Measurements from ENCODE around the gene EFHD2.
"Not testable (repeated sequence)": the region's sequence is repeated elsewhere in the genome, so short reads cannot be mapped to it uniquely, and the experiment has no call there.

DNA sequence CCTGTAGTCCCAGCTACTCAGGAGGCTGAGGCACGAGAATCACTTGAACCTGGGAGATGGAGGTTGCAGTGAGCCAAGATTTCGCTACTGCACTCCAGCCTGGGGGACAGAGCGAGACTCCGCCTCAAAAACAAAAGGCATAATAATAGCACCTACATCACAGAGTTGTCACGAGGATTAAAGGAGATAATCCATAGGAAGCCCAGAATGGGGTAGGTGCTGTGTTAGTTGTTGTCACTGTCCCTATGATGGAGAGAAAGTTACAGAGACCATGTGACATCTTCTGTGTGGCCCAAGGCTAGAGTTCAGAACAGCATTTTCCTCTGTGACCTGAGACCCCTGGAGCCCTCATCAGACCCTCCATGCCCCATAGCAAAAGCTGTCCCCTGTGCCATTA, 54.2 kb downstream of the EFHD2 start:
- TF ChIP-seq, protein P1, sequence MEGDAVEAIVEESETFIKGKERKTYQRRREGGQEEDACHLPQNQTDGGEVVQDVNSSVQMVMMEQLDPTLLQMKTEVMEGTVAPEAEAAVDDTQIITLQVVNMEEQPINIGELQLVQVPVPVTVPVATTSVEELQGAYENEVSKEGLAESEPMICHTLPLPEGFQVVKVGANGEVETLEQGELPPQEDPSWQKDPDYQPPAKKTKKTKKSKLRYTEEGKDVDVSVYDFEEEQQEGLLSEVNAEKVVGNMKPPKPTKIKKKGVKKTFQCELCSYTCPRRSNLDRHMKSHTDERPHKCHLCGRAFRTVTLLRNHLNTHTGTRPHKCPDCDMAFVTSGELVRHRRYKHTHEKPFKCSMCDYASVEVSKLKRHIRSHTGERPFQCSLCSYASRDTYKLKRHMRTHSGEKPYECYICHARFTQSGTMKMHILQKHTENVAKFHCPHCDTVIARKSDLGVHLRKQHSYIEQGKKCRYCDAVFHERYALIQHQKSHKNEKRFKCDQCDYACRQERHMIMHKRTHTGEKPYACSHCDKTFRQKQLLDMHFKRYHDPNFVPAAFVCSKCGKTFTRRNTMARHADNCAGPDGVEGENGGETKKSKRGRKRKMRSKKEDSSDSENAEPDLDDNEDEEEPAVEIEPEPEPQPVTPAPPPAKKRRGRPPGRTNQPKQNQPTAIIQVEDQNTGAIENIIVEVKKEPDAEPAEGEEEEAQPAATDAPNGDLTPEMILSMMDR (IDR thresholded peaks at IDR 0.05) = not testable (repeated sequence)
- TF ChIP-seq POLR2A (IDR thresholded peaks at IDR 0.05) = not testable (repeated sequence)
